GF-D8 (cell line): ENCODE data around the gene CREB3L1.

Experiments
- DNase-seq: peaks from one replicate; lab custom pipeline; 2025; lab: John Stamatoyannopoulos, UW

The CREB3L1 gene

GRCh38 chr11:46277622-46278386 is at the start of gene CREB3L1:
CREB3L1 (plus strand) TSS chr11:46277662; CDS start chr11:46278112, 450 bp downstream.
- no peak for DNase-seq

GRCh38 chr11:46229230-46229629 is 48.2 kb upstream of the CREB3L1 start:
- no peak for DNase-seq

DNA sequence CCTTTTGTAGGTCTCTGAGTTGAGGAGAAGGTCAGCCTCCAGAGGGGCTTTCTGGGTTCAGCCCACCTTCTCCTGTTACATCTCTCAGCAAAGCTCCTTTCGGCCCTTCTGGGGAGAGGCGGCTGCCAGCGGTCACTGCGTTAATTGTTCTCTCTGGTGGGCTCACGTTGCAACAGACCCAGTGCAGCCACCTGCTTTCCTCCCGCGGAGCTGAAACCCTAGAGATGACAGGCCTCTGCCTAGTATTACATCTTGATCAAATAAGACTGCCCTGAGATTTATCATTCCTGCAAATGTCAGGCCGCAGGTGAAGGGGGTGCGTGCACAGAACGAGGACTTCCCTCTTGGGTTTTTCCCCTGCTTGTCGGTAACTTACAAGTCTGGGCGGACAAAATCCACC is 43.2 kb upstream of the CREB3L1 start:
- no peak for DNase-seq

- DNase-seq, result no peak
Measured at GRCh38 chr11:46235777-46236688, 41.4 kb upstream of the CREB3L1 start.

DNA sequence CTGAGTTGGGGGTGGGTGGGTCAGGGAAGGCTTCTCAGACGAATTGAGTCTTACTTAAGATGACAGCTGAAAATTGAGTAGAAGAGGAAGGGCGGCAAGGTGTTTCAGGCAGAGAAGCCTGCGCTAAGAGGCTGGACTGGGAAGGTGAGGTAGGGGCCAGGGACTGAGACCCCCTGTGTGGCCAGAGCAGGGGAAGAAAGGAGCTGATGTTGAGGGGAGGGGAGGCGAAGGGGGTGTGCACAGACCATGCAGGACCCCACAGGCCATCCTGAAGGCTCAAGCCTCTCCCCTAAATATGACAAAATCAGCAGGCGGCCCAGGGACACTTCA is 40.6 kb upstream of the CREB3L1 start:
- DNase-seq, result no peak

DNA sequence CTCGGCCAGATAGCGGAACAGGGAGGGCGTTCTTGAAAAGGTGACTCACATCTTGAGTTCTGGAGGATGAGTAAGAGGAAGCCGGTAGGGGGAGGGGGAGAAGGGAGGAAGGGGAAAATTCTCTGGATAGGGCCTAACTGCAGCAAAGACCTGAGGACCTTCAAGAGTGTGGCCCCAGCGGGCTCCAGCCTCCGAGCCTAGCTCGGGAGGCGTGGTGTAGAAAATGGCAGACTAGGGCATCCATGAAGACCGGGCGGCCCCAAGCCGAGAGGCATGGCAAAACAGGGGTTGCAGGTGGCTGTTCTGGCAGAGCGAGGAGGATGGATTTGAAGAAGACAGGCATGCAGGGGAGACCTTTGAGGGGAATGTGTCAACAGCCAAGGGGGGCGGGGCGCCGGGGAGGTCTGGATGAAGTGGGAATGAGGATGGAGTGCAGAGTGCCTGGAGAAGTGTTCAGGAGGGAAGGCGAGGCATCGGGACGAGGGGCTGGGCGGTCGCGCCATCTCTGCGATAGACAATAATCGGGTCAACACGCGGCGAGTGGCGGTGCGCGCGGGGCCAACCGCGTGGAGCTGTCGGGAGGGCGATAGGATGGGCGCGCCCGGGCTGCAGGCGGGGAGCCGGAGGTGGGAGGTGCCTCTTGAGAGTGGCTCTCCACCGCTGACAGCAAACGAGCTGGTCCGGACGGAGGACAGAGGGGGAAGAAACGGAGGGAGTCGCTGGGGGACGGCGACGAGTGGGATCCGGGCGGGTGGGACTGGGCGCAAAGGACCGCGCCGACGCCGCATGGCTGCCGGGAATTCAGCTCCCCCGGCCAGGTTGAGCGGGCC is 40.0 kb upstream of the CREB3L1 start:
- no peak for DNase-seq

DNA sequence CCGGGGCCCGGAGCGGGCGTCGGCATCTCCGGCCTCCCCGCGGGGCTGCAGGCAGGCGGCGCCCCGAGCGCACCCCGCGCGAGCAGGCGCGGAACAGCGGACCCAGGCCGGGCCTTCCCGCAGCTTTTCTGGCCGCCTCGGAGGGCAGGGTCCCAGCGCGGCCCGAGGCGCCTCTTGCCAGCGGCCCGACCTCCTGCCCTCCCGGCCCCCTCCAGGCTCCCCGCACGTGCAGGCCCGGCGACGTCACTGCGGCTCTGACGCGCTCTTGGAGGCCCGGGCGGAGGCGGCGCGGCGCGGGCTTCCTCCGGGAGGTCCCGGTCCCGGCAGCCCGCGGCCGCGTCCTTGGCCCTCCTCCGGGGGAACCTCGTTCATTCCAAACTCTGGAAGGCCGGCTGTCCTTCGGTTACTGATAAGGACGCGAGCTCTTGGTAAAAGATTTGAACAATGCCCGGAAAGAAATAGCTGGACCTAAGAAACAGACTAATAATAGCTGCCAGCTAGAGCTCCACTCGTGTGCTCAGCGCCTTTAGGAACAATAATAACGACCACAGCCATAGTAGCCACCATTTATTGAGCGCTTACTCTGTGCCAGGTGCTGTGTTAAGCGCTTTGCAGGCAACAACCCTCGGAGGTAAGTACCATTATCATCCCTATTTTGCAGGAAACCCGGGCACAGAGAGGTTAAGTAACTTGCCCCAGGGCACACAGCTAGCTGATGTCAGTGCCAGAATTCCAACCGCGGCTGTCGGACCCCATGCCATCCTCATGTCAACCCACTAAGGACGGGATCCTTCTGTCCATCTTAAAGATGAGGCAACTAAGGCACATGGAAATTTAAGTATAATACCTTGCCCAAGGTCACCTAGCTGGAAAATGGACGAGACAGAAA is 39.1 kb upstream of the CREB3L1 start:
- DNase-seq, result no peak

GRCh38 chr11:46238967-46239800 is 38.3 kb upstream of the CREB3L1 start:
- no peak for DNase-seq

DNA sequence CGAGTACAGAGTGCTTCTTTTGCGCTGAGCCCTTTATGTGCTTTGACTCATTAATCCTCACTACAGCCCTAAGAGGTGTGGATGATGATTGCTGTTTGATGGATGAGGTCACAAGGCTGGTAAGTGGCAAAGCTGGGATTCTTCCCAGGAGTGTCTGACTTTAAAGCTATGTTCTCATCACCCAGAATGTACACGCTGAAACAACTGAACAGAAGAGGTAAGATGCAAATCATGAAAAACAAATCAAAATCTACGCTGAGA is 37.7 kb upstream of the CREB3L1 start:
- no peak for DNase-seq

DNA sequence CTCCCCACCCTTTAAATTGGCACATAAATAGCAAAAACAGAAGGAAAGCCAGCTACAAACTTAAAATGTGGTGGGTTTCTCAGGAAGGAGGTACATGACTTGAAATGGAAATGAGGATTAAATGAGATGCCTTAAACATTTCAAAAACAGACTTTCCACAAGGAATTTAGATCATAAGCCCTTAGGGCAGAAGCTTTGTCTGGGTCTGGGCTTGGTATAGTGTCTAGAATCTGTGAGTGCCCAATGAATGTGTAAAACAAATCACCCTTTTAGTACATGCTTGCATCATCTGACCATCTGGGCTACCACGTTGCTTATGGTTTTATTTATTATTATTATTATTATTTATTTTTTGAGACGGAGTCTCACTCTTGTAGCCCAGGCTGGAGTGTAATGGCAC is 37.1 kb upstream of the CREB3L1 start:
- DNase-seq, result no peak

DNA sequence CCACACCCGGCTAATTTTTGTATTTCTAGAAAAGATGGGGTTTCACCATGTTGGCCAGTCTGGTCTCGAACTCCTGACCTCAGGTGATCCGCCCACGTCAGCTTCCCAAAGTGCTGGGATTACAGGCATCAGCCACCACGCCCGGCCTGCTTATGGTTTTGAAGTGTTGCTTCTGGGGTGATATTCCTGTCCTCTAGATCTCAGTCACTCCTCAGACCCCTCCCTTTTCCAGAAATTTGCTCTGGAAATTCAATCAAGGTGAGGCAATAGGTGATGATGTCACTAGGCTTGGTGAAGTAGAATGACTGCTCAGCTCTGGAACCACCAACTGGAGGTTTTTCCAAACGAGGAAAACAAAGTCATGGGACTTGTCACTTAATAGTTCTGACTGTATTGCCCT is 36.6 kb upstream of the CREB3L1 start:
- DNase-seq, result no peak

DNA sequence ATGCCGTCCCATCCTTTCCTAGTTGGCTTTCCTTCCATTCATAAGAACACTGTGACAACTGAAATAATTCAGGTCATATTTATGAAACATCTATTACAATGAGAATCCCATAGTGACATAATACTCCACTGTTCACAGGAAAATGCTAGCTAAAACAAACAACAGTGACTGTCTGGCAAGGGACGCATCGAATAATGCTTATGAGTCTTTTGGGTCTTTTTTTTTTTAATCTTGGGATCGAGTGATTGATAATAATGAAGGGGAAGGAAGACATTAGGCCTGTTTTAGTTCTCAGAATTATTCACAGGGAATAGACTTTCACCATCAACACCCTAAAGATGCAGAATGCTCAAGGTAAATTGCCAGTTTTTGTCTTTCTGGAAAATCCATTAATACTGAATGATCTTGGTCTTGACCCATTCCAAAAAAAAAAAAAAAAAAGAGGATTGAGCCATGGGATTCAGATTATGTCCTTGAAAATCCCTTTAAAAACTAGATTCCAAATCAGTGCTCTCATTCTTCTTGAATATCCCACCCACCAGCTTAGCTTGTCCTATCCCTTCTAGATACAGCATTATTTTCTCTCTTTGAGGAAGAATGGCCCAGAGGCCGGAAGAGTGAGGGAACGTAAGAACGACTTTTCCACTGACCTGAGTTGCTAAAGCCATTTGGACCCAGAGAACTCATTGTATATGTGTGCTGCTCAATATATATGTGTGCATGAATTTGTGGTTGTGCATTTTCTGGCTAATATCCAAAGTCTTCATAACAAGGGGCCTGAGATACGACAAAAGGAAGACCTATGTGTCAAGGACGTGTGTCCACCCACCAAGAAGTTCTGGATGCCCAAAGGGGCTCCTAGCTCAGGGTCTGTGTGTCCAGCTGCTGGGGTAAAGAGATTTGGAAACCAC is 35.2 kb upstream of the CREB3L1 start:
- no peak for DNase-seq

DNA sequence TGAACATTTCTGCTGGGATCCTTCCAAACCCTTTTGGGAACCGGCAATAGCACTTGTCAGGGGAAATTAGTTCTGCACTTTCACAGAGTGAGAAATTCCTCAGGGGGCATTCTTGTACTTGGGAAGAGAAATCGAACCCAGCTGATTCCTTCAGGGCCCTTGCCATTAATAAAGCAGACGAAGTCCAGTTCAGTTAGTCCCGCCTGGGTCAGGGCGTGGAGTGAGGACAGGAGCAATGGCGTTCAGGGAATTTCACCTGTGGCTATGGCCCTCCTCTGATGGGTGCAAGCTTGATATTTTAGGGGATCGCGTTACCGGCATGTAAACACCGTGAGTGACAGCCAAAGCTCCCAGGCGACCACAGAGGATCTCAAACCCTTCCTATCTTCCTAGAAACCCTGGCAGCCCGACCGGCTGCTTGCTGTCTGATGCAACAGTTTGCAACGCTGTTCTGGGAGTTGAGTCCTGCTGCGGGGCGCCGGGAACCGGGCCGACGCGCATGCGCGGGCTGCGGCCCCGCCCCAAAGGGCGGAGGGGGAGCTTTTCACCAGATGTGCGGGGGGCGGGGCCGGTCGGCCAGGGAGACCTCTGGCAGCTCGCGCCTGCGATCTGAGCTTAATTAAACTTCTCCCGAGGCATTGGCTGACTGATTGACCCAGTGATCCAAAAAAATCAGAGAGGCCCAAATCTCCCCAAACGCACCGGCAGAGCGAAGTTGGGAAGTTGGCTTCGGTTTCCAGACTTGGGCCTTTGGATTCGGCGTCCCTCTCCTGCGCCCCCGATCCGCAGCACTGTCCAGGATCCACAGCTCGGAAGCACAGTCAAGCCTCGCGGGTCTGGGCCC is 34.3 kb upstream of the CREB3L1 start:
- peak; percentile 65 for DNase-seq

DNA sequence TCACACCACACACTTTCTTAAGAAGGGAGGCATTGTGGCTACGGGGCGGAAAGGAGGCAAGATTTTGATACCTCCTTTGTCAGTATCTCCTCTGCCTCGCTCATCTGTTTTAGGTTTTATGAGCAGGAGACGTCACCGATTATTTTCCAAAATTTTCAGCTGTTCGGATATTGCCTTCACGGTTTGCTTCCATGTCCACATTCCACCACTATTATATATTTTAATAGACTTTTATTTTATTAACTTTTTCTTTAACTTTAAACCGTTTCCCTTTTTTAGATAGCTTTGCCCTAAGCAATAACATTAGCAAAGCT is 33.7 kb upstream of the CREB3L1 start:
- DNase-seq, result peak; percentile 17

- DNase-seq, result no peak
Measured at GRCh38 chr11:46246521-46246920, 30.9 kb upstream of the CREB3L1 start.

GRCh38 chr11:46247090-46247489 is 30.4 kb upstream of the CREB3L1 start:
- no peak for DNase-seq

- no peak for DNase-seq
Measured at GRCh38 chr11:46247659-46248058, 29.8 kb upstream of the CREB3L1 start.

DNA sequence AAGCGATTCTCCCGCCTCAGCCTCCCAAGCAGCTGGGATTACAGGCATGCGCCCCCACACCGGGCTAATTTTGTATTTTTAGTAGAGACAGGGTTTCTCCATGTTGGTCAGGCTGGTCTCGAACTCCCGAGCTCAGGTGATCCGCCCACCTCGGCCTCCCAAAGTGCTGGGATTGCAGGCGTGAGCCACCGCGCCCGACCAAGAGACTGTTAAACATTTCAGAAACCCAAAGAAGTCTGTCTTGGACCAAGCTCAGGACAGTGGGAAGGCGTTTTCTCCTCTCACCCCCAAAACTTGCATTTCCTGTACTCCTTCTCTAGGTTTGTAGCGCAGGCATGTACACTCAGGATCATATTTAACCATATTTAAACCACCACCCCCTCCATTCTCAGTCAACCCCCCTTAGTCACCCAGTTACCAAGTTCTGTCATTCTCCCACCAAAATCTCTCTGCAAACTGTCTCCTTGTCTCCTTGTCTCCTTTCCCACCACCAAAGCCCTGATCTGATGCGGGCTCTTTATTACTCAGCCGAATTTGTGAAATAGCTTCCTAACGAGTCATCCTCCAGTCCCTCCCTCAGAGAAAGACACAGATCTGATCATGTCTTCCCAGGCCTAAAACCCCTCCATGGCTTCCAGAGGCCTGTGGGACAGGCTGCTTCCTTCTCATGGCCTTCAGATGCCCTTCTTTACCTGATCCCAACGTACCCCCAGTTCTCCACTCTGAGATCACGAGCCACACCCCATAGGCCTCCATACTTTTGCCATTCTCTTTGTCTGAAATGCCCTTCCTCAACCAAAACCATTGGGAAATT is 29.0 kb upstream of the CREB3L1 start:
- DNase-seq, result no peak
